ENCODE data around the gene LARP1. TPM values are rescaled to one million over a fixed set of nuclear protein-coding genes. Genes with fewer than 3 reads are reported as not detected.
"Not testable (repeated sequence)": the region's sequence is repeated elsewhere in the genome, so short reads cannot be mapped to it uniquely, and the experiment has no call there.

Gene LARP1
- polyA plus RNA-seq, 4 donors = 118 to 175 (median 137) TPM

- no peak for DNase-seq (ENCODE audit: low read depth in 4 of 4, low spot score in 2 of 4)
These were observed 20.6 kb upstream of the LARP1 start for GRCh38 chr5:154734370-154735248.

- DNase-seq (ENCODE audit: low read depth in 4 of 4, low spot score in 2 of 4) = not testable (repeated sequence)
These were observed 19.8 kb upstream of the LARP1 start for GRCh38 chr5:154735362-154735761.

- DNase-seq (ENCODE audit: low read depth in 4 of 4, low spot score in 2 of 4) = not testable (repeated sequence)
These were observed 18.8 kb upstream of the LARP1 start for GRCh38 chr5:154736372-154736771.

GRCh38 chr5:154737667-154738320 lies 17.4 kb upstream of the LARP1 start:
- no peak for DNase-seq (ENCODE audit: low read depth in 4 of 4, low spot score in 2 of 4)

GRCh38 chr5:154740483-154740882 lies 14.7 kb upstream of the LARP1 start:
- DNase-seq (ENCODE audit: low read depth in 4 of 4, low spot score in 2 of 4) = no peak

GRCh38 chr5:154740957-154741356 lies 14.2 kb upstream of the LARP1 start:
- DNase-seq (ENCODE audit: low read depth in 4 of 4, low spot score in 2 of 4) = no peak

GRCh38 chr5:154741415-154741814 lies 13.8 kb upstream of the LARP1 start:
- no peak for DNase-seq (ENCODE audit: low read depth in 4 of 4, low spot score in 2 of 4)

DNA sequence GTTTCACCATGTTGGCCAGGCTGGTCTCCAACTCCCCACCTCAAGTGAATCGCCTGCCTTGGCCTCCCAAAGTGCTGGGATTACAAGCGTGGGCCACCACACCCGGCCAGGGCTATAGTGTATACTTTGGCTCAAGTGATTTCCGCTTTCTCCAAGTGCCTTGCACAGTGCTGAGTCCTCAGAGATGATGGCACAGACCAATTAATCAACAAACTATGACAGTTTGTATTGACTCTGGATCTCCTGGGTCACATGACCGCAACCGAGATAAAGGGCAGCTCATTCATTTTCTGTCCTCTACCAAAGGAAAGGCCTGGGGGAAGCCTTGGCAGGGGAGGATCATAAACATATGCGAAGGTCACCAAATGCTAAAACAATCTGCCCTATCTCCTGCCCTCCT lies 11.4 kb upstream of the LARP1 start:
- no peak for DNase-seq (ENCODE audit: low read depth in 4 of 4, low spot score in 2 of 4)

DNA sequence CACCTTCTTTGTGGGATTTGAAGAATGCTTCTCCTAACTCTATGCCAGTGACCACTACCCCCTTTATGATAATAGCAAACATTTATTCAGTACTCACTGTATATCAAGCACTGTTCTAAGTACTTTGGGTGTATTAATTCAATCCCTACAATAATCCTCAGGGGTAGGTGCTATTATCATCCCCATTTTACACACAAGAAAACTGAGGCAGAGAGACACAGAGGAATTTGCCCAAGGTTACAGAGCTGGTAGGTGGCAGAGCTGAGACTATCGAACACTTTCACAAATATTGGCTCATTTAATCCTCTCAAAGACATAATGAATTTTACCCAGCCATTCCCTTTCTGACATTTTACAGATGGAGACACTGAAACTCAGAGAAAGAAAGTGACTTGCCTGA lies 9.8 kb upstream of the LARP1 start:
- no peak for DNase-seq (ENCODE audit: low read depth in 4 of 4, low spot score in 2 of 4)

DNA sequence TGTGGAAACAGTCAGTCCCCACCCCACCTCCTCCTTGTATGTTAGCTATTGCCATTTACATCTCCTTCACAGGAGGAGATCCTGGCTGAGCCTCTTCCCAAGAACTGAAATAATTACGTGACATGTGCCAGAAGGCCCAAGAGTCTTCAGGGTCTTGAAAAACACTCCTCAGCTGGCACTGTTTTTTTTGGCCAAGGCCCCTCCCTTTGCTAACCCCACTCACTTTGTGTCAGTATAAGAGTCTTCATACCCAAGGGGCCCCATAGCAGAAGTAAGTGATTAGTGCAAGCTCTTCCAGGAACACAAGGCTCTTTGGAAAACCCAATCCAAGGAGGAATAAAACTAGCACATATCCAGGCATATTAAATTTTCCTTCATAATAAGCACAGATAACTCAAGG lies 5.7 kb upstream of the LARP1 start:
- DNase-seq (ENCODE audit: low read depth in 4 of 4, low spot score in 2 of 4) = no peak

DNA sequence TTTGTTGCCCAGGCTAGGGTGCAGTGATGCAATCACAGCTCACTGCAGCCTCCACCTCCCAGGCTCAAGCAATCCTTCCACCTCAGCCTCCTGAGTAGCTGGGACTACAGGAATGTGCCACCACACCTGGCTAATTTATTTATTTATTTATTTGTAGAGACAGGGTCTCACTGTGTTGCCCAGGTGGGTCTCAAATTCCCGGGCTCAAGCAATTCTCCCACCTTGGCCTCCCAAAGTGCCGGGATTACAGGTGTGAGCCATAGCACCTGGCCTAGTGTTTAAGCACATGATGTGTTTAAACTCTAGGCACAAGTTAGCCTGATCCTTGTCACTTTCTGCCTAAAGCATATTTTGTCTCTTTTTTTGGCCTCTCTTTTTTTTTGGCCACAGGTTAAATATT lies 4.5 kb upstream of the LARP1 start:
- DNase-seq (ENCODE audit: low read depth in 4 of 4, low spot score in 2 of 4) = not testable (repeated sequence)

GRCh38 chr5:154751854-154752253 lies 3.3 kb upstream of the LARP1 start:
- no peak for DNase-seq (ENCODE audit: low read depth in 4 of 4, low spot score in 2 of 4)

GRCh38 chr5:154753792-154754191 lies 1.4 kb upstream of the LARP1 start:
- DNase-seq (ENCODE audit: low read depth in 4 of 4, low spot score in 2 of 4) = no peak

GRCh38 chr5:154754460-154755360 lies 467 bp upstream of the LARP1 start:
- peak in 3 of 4 donors; percentile 96 to 99 (median 99) for DNase-seq (ENCODE audit: low read depth in 4 of 4, low spot score in 2 of 4)

- DNase-seq (ENCODE audit: low read depth in 4 of 4, low spot score in 2 of 4) = no peak
These were observed 1.1 kb downstream of the LARP1 start for GRCh38 chr5:154756009-154756867.

DNA sequence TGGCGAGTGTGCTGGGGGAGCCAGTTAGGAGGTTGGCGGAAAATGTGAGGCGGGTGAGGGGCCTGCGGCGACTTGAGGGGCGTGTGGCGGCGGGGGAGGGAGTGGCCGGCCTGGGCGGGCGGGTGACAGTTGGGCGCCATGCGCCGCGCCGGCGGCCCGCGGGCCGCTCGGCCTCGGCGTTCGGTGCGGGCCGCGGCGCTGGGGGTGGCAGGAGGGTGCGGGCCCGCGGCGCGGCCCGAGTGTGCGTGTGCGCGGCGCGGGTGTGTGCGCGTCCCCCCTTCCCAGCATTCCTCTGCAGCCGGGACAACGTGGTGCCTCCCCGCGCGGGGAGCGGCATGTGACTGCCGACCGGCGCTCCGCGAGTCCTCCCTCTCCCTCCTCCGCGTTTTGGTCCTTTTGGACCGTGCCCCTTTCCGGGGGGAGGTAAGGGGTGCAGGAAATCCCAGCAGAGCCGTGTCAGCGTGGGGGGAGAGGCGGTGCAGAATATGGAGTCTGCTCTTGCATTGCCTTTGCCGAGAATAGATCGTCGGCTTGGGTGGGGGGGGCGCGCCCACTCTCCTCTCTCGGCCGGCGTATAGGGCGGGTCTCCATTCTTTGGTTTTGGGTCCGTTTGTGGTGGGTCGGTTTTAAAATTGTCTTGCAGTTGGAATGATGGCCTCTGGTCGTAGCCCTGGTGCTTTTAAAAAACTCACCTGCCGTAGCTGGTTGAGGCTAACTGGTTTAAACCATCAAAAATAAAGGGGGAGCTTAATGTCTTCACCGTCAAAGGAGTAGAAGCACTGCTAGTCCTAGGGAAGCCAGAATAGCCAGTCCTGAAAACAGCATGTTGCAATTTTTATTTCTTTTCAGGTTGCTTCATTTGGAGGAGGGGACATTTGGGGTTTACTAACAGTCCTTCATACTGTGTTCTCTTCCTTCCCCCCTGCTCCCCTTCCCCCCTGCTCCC lies 2.0 kb downstream of the LARP1 start:
- no peak for DNase-seq (ENCODE audit: low read depth in 4 of 4, low spot score in 2 of 4)

GRCh38 chr5:154757814-154758406 lies 2.7 kb downstream of the LARP1 start:
- DNase-seq (ENCODE audit: low read depth in 4 of 4, low spot score in 2 of 4) = no peak

DNA sequence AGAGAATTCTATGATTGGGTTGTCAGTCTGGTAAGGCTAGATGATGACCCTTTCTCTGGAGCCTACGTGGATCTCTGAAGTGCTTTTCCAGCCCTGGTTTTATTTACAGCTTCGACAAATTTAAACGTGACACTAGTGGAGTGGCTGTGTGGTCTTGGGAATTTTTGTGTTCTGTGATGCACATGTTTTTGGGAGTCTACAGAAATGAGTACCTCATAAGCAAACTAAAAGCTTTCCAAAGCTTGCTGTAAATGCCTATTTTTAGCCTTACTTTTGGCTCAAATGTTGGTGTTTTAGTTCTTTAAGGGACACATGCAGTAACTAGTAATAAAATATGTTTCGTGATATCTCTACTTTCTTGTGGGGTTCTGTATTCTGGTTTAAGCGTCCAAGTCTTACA lies 3.3 kb downstream of the LARP1 start:
- no peak for DNase-seq (ENCODE audit: low read depth in 4 of 4, low spot score in 2 of 4)

GRCh38 chr5:154758977-154759376 lies 3.8 kb downstream of the LARP1 start:
- no peak for DNase-seq (ENCODE audit: low read depth in 4 of 4, low spot score in 2 of 4)

Measured in left renal cortex interstitium (tissue), 4 donors.